Skin epidermis (tissue), 12 donors: Measurements from ENCODE around the gene NMRAL1.

ENCODE experiments used
- H3K27ac ChIP-seq, 21 experiments: fragments of 200-600 bp; sonication (generic) in 11 of 21; one replicate each; pipeline ENCODE4 v1.5.0; 2020; ENCODE audit warnings: mild to moderate bottlenecking in 3 of 21, inconsistent platforms in 2 of 21, moderate library complexity in 2 of 21
- H3K4me3 ChIP-seq, 7 experiments: fragments of 200-600 bp; sonication (generic) in 2 of 7; one replicate each; pipeline ENCODE4 v1.5.0; 2020; ENCODE audit warnings: inconsistent platforms in 2 of 7, mild to moderate bottlenecking in 2 of 7, moderate library complexity in 1 of 7

The NMRAL1 gene

GRCh38 chr16:4506450-4506849 lies 32.0 kb upstream of the NMRAL1 start:
- H3K27ac ChIP-seq: peak overlapping the region in 14 of 21 experiments; percentile 24 to 96 (median 76)
- no peak overlapping the region for H3K4me3 ChIP-seq

GRCh38 chr16:4505356-4506147 lies 31.1 kb upstream of the NMRAL1 start:
- no peak overlapping the region for H3K4me3 ChIP-seq
- peak overlapping the region in 19 of 21 experiments; percentile 20 to 96 (median 76) for H3K27ac ChIP-seq

GRCh38 chr16:4501071-4501478 lies 26.6 kb upstream of the NMRAL1 start:
- Histone ChIP-seq H3K27ac (peak overlapping the region in 11 of 21 experiments; percentile 4 to 55 (median 30)), H3K4me3 (no peak overlapping the region)

GRCh38 chr16:4500272-4500671 lies 25.8 kb upstream of the NMRAL1 start:
- Histone ChIP-seq H3K4me3 (no peak overlapping the region), H3K27ac (peak overlapping the region in 11 of 21 experiments; percentile 5 to 55 (median 20))

- no peak overlapping the region for H3K27ac ChIP-seq
- H3K4me3 ChIP-seq: no peak overlapping the region
Measured at GRCh38 chr16:4499196-4499555, 24.8 kb upstream of the NMRAL1 start.

- no peak overlapping the region for H3K4me3 ChIP-seq
Measured at GRCh38 chr16:4498546-4499195, 24.2 kb upstream of the NMRAL1 start.

GRCh38 chr16:4496305-4496704 lies 21.9 kb upstream of the NMRAL1 start:
- Histone ChIP-seq H3K27ac (peak overlapping the region in 6 of 21 experiments; percentile 1 to 52 (median 18)), H3K4me3 (no peak overlapping the region)

More at GRCh38 chr16:4498546-4499195, 24.2 kb upstream of the NMRAL1 start:
- H3K27ac ChIP-seq: no peak overlapping the region

- H3K27ac ChIP-seq: peak overlapping the region in 11 of 21 experiments; percentile 3 to 74 (median 37)
Measured at GRCh38 chr16:4495766-4496165, 21.3 kb upstream of the NMRAL1 start.

GRCh38 chr16:4494746-4495490 lies 20.5 kb upstream of the NMRAL1 start:
- Histone ChIP-seq H3K4me3 (no peak overlapping the region), H3K27ac (peak overlapping the region in 11 of 21 experiments; percentile 3 to 74 (median 39))

More at GRCh38 chr16:4495766-4496165, 21.3 kb upstream of the NMRAL1 start:
- no peak overlapping the region for H3K4me3 ChIP-seq

GRCh38 chr16:4491898-4492297 lies 17.5 kb upstream of the NMRAL1 start:
- Histone ChIP-seq H3K4me3 (no peak overlapping the region), H3K27ac (no peak overlapping the region)

GRCh38 chr16:4489030-4489429 lies 14.6 kb upstream of the NMRAL1 start:
- Histone ChIP-seq H3K4me3 (no peak overlapping the region), H3K27ac (peak overlapping the region in 14 of 21 experiments; percentile 6 to 87 (median 47))

GRCh38 chr16:4488499-4488967 lies 14.1 kb upstream of the NMRAL1 start:
- Histone ChIP-seq H3K4me3 (no peak overlapping the region), H3K27ac (peak overlapping the region in 14 of 21 experiments; percentile 6 to 87 (median 47))

GRCh38 chr16:4487955-4488498 lies 13.6 kb upstream of the NMRAL1 start:
- H3K27ac ChIP-seq: peak overlapping the region in 11 of 21 experiments; percentile 6 to 87 (median 52)
- H3K4me3 ChIP-seq: no peak overlapping the region

GRCh38 chr16:4486126-4486893 lies 11.9 kb upstream of the NMRAL1 start:
- Histone ChIP-seq H3K27ac (peak overlapping the region in 16 of 21 experiments; percentile 7 to 87 (median 49)), H3K4me3 (no peak overlapping the region)

- peak overlapping the region in 1 of 21 experiments; percentile 41 for H3K27ac ChIP-seq
- no peak overlapping the region for H3K4me3 ChIP-seq
Measured at GRCh38 chr16:4481963-4482362, 7.5 kb upstream of the NMRAL1 start.

GRCh38 chr16:4481526-4481925 lies 7.1 kb upstream of the NMRAL1 start:
- H3K27ac ChIP-seq: no peak overlapping the region
- no peak overlapping the region for H3K4me3 ChIP-seq

- Histone ChIP-seq H3K4me3 (peak overlapping the region in 1 of 7 experiments; percentile 99), H3K27ac (peak overlapping the region in 5 of 21 experiments; percentile 4 to 99 (median 36))
Measured at GRCh38 chr16:4477966-4478365, 3.5 kb upstream of the NMRAL1 start.

GRCh38 chr16:4475880-4476788 lies 1.7 kb upstream of the NMRAL1 start, which contains the start of gene HMOX2:
Gene HMOX2 (plus strand): TSS chr16:4476398. CDS start chr16:4505525, 29,127 bp downstream.
- H3K4me3 ChIP-seq: peak within 1 kb of the TSS; percentile 67 to 99 (median 96)
- H3K27ac ChIP-seq: peak within 1 kb of the TSS; percentile 35 to 99 (median 94)
